Calu3 (cell line): Measurements from ENCODE around the gene MUSTN1. TPM values are rescaled to one million over a fixed set of nuclear protein-coding genes. Genes with fewer than 3 reads are reported as not detected.

Source experiments
- BruUV-seq: library from RNA; stranded (reverse); fragments of 400-500 nt; replicated peaks from 2 replicates; lab custom pipeline; 2021; lab: Mats Ljungman, UMichigan
- CTCF ChIA-PET: fragments of 300-600 bp; sonication (Branson Sonifier 250); formaldehyde crosslinking; loops from one replicate; lab custom pipeline; 2022; ENCODE audit warnings: antibody characterized with exemption; lab: Charles Lee
- DNase-seq: peaks from one replicate; pipeline ENCODE4 v3.0.0; 2022
- H3K27ac Mint-ChIP-seq: one replicate; pipeline ENCODE4 v1.8.0; 2022; ENCODE audit warnings: mixed read lengths; ENCODE audit not compliant: unreplicated experiment
- H3K27me3 Mint-ChIP-seq: one replicate; pipeline ENCODE4 v1.8.0; 2022; ENCODE audit warnings: mixed read lengths; ENCODE audit not compliant: unreplicated experiment
- H3K36me3 Mint-ChIP-seq: one replicate; pipeline ENCODE4 v1.8.0; 2022; ENCODE audit warnings: mild to moderate bottlenecking, moderate library complexity, mixed read lengths; ENCODE audit not compliant: insufficient read depth, unreplicated experiment
- H3K4me1 Mint-ChIP-seq: one replicate; pipeline ENCODE4 v1.8.0; 2022; ENCODE audit warnings: mild to moderate bottlenecking, low read depth, mixed read lengths; ENCODE audit not compliant: unreplicated experiment
- H3K4me3 Mint-ChIP-seq: one replicate; pipeline ENCODE4 v1.8.0; 2022; ENCODE audit warnings: mild to moderate bottlenecking, low read depth, moderate library complexity, mixed read lengths; ENCODE audit not compliant: unreplicated experiment
- H3K9me3 Mint-ChIP-seq: one replicate; pipeline ENCODE4 v1.8.0; 2022; ENCODE audit warnings: low read depth, mixed read lengths; ENCODE audit not compliant: unreplicated experiment
- CTCF ChIP-seq: fragments of 200-600 bp; IDR thresholded peaks from one replicate; pipeline ENCODE4 v1.8.0; 2022; ENCODE audit warnings: antibody characterized with exemption; ENCODE audit not compliant: unreplicated experiment
- intact Hi-C: fragments of 100-400 bp; cut with micrococcal nuclease; formaldehyde crosslinking; loops from one replicate; pipeline ENCODE4 v1.10.0; 2022; ENCODE audit not compliant: unreplicated experiment
- total RNA-seq: library from RNA; stranded (reverse); gene quantifications from 2 replicates; pipeline ENCODE4 v1.2.3, GENCODE V29; 2022

Gene MUSTN1
- total RNA-seq, 1 experiment from 2014 or later = 0.66 TPM

GRCh38 chr3:52792961-52793695 is 41.7 kb downstream of the MUSTN1 start:
- Mint-ChIP-seq H3K27me3 (peaks cover 55% of the 10 kb centered on the region), H3K36me3 (no peaks in the 10 kb centered on the region), H3K4me3 (no peak overlapping the region), H3K27ac (no peak overlapping the region), H3K4me1 (no peaks in the 10 kb centered on the region), H3K9me3 (no peaks in the 10 kb centered on the region)
- no peak for TF ChIP-seq CTCF
- CTCF ChIA-PET = interaction anchor here (0.7 to 1.2 kb wide), 3 partner anchors 15 to 44 kb away, joined by 3 to 4 read pairs (median 4); partner anchors contain the start of genes ITIH1 and NEK4
- BruUV-seq = no TSS peak
- intact Hi-C loops = no loop called here
- DNase-seq = no peak

- no peak for DNase-seq
- CTCF ChIA-PET = interaction anchor here (1.0 to 1.2 kb wide), 2 partner anchors 15 to 21 kb away, joined by 3 to 4 read pairs; partner anchors contain the start of genes ITIH1 and NEK4
- Mint-ChIP-seq H3K4me1 (no peaks in the 10 kb centered on the region), H3K27ac (no peak overlapping the region), H3K4me3 (no peak overlapping the region), H3K36me3 (no peaks in the 10 kb centered on the region), H3K27me3 (peaks cover 63% of the 10 kb centered on the region), H3K9me3 (no peaks in the 10 kb centered on the region)
- BruUV-seq = no TSS peak
- no peak for TF ChIP-seq CTCF
- intact Hi-C loops = no loop called here
Measured at GRCh38 chr3:52792413-52792812, 42.4 kb downstream of the MUSTN1 start.

- H3K27ac Mint-ChIP-seq = no peak overlapping the region
- no TSS peak for BruUV-seq
- H3K4me1 Mint-ChIP-seq = no peaks in the 10 kb centered on the region
- DNase-seq = no peak
- H3K36me3 Mint-ChIP-seq = no peaks in the 10 kb centered on the region
- TF ChIP-seq CTCF = no peak
- H3K4me3 Mint-ChIP-seq = no peak overlapping the region
- H3K9me3 Mint-ChIP-seq = no peaks in the 10 kb centered on the region
- CTCF ChIA-PET = interaction anchor here (1.0 to 1.2 kb wide), 2 partner anchors 14 to 21 kb away, joined by 3 to 4 read pairs; partner anchors contain the start of genes ITIH1 and NEK4
- peaks cover 67% of the 10 kb centered on the region for H3K27me3 Mint-ChIP-seq
- intact Hi-C loops = no loop called here
Measured at GRCh38 chr3:52791928-52792327, 42.9 kb downstream of the MUSTN1 start.

- Mint-ChIP-seq H3K27ac (no peak overlapping the region), H3K4me3 (no peak overlapping the region), H3K4me1 (no peaks in the 10 kb centered on the region), H3K9me3 (no peaks in the 10 kb centered on the region), H3K36me3 (no peaks in the 10 kb centered on the region), H3K27me3 (peaks cover 73% of the 10 kb centered on the region)
- CTCF ChIA-PET = no interaction called here
- TF ChIP-seq CTCF = no peak
- no TSS peak for BruUV-seq
- no peak for DNase-seq
- intact Hi-C loops = no loop called here
Measured at GRCh38 chr3:52791366-52791765, 43.5 kb downstream of the MUSTN1 start.
